GM18858 (cell line): ENCODE measurements around the gene CRISPLD2.
"Not testable (repeated sequence)": the region's sequence is repeated elsewhere in the genome, so short reads cannot be mapped to it uniquely, and the experiment has no call there.

ENCODE experiments used
- ATAC-seq: cut with Tn5 transposase; IDR thresholded peaks from one replicate; pipeline ENCODE4 v1.9.1; 2021; ENCODE audit not compliant: unreplicated experiment

Gene CRISPLD2

DNA sequence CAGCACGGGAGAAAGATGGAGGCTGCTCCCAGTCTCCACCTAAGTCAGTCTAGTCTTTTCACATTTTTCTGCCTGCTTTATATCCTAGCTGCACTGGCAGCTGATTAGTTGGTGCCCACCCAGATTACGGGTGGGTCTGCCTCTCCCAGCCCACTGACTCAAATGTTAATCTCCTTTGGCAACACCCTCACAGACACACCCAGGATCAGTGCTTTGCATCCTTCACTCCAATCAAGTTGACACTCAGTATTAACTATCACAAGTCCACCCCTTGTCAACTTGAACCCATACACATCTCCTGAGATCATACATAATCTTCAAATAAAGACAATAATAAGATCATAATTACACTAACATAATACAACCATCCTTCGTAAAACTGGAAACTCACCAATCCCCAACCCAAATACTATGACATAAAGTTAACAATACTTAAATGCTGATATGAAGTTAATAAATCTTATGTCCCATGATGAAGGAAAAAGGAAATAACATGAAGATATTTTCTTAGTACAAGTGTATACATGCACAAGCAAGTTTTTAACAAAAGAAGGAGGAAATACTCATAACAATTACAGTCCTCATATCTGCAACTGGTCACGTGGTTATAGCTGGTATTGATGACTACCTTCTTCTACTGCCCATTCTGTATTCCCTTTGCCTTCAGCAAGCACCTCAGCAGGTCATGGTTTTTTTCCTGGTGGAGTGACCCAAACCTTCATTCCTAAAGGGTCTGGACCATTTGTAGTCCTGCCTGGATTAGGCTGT lies 35.8 kb downstream of the CRISPLD2 start:
- ATAC-seq = not testable (repeated sequence)

DNA sequence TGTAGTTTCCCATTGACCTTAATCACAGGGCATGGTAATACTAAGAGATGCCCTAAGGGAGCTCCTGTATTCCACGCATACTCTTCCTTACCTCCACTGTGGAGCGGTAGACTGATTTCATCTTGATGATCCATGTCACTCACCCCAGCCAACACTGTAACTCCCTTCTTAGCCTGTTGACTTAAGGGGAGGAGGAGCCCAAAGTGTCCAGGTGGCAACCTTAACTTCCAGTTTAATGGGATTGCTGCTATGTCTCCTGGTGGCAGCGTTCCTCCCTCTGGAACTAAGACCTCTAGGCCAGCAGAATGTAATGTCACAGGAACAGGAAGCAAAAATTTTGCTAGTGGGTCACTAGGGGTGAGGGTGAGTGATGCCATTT lies 36.4 kb downstream of the CRISPLD2 start:
- not testable (repeated sequence) for ATAC-seq

DNA sequence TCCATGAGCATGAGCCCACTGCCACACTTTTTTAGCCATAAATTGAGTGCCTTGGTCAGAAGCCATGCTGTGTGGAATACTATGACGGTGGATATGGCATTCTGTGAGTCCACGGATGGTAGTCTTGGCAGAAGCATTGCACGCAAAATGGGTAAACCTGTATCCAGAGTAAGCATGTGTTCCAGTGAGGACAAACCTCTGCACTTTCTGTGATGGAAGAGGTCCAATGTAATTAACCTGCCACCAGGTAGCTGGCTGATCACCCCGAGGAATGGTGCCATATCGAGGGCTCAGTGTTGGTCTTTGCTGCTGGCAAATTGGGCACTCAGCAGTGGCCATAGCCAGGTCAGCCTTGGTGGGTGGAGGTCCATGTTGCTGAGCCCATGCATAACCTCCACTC lies 37.0 kb downstream of the CRISPLD2 start:
- not testable (repeated sequence) for ATAC-seq

DNA sequence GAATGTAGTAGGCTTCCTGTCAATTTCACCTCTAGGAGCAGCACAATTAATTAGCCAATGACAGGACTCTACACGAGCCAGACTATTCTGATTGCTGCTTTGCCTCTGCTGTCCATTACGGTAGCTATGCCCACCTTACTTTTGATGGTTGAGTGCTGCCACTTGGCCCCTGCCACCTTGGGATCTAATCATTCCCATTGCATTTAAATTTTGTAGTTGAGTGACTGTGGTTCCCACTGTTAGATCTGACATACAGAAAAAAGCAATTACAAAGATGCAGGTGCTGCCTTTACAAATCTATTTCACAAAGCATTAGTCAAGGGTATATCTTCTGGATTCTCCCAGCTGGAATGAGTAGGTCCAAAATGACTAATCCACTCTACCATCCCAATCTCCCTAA lies 39.9 kb downstream of the CRISPLD2 start:
- ATAC-seq = no peak

DNA sequence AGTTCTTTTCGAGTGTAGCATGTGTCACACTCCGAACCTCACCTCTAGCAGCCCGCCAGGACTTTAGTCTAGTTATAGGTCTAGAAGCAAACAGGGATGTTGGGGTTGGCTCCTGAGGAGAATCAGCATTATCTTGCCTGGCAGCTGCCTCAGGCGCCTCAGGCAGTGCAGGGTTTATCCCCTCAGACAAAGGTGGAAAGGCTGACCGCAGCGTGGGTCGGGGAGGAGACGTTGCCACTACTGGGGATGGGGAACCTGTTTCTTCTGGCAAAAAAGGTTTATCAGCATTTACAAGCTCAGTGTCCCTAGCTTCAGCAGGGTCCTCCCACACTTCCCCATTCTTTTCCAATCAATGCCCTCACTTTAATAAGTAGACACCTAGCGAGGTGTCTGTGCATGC lies 40.6 kb downstream of the CRISPLD2 start:
- no peak for ATAC-seq

DNA sequence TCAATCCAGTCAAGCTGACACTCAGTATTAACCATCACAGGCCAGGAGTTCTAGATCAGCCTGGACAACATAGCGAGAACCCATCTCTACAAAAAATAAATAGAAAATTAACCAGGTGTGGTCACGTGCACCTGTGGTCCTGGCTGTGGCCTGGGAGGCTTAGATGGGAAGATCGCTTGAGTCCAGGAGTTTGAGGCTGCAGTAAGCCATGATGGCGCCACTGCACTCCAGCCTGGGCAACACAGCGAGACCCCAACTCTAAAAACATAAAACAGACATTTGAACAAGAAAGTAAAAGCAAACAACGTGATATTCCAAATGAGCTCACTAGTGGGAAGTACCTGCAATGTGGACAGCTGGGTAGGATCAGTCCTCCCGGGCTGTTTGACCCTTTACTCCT lies 41.9 kb downstream of the CRISPLD2 start:
- no peak for ATAC-seq

- no peak for ATAC-seq
These were observed 43.2 kb downstream of the CRISPLD2 start for GRCh38 chr16:84862804-84863480.

- no peak for ATAC-seq
These were observed 43.7 kb downstream of the CRISPLD2 start for GRCh38 chr16:84863481-84863814.

DNA sequence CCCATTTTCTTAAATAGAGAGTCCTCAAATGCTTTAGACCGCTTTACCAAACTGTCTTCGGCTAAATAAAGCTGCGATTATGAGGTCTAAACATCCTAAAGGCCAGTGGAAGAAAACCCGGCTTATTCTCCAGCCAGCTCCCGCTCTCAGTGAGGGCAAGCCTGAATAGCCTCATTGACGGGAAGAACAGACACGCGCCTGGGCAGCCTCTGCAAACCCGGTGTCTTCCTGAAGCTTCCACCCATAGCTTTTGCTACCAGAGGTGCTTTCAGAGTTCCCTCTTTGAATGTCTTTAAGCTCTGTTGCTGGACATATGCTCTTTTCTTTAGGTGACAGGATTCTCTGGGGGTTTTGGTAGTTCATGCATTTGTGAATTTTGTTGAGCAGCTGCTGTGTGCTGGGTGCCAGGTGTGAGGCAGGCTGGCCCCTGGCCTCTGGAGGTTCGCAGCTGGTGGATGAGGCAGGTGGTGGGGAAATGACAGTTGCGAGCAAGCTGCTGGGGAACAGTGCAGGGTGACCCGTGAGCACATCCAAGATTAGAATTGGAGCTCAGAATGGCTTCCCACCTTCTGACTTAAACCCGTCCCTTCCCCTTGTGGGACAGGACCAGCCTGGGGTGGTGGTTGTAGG lies 44.7 kb downstream of the CRISPLD2 start:
- no peak for ATAC-seq

DNA sequence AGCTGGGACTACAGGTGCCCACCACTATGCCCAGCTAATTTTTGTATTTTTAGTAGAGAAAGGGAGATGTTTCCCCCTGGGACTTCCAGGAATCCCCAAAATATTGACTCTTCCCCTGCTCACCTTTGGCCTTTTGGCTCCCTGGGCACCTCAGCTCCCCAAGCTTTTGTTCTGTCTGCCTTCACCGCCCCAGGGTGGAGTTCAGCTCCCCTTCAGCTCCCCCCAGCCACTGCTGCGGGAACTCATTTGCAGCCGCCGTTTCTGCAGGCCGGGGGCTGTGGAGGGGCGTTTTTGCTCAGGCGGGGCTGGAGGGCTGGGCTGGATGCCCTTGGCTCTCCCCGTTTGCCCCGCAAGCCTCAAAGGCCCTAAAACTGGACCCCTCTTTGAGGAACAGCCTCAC lies 47.9 kb downstream of the CRISPLD2 start:
- ATAC-seq = no peak

GRCh38 chr16:84868328-84868727 lies 48.5 kb downstream of the CRISPLD2 start:
- ATAC-seq = no peak

DNA sequence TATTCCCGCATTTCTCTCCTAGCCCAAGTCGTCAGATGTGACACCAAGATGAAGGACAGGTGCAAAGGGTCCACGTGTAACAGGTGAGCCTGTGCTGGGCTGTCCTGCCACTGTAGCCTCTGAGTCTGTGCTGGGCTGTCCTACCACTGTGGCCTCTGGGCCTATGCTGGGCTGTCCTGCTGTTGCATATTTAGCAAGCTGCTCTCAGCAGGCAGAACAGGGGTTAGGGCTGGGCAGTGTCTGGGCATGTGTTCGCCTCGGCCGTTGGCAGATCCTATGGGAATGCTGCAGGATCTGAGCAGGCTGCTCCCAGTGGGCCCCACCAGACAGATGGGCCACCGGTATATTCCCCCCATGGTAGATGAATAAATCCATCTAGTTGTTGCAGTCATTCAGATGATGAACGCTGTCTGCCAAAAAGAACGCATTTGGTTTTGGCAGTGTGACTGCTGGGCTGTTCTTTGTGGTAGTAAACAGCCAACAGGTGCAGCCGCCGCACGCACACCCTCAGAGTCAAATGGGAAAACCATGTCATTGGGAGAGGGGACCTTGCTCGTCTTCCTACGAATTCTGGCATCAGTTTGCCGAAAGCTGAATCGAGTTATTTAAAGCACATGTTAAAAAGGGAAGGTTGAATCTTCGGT lies 49.2 kb downstream of the CRISPLD2 start:
- ATAC-seq = no peak

DNA sequence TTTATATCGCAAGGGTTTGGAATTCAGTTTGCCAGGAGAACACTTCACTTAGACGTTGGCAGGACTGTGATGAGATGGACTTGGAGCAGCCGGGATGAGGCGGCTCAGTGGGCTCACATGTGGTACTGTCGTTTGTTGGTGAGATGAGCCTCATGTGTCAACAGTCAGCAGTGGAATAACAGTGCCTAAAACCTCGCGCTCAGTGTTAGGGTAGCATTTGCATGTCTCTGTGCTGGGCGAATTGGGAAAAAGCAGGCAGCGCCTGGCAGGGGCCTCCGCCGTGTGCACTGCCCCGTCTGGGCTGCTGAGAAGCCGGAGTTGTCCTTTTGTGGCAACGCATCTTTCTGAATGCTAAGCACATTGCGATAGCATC lies 49.7 kb downstream of the CRISPLD2 start:
- ATAC-seq = no peak

GRCh38 chr16:84872971-84873370 lies 53.2 kb downstream of the CRISPLD2 start:
- not testable (repeated sequence) for ATAC-seq

DNA sequence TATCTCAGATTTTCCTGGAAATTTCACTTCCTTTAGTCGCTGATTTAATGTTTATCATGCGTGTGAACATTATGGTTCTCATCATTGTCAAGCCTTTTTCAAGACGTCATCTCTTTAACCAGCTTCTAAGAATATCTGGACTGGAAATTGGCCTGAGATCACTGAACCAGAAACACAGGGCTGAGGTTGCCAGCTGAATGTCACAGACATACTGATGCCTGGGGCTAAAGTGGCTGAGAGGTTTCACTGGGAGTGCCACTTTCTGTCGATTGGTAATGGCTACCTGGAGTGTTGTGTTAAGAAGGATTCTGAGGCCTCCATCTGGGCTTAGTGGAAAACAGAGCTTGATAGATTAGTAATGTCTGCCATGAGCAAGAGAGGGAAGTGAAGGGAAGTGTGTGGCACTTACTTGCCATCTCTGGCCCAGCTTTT lies 54.2 kb downstream of the CRISPLD2 start:
- no peak for ATAC-seq

GRCh38 chr16:84874553-84874952 lies 54.8 kb downstream of the CRISPLD2 start:
- ATAC-seq = no peak

DNA sequence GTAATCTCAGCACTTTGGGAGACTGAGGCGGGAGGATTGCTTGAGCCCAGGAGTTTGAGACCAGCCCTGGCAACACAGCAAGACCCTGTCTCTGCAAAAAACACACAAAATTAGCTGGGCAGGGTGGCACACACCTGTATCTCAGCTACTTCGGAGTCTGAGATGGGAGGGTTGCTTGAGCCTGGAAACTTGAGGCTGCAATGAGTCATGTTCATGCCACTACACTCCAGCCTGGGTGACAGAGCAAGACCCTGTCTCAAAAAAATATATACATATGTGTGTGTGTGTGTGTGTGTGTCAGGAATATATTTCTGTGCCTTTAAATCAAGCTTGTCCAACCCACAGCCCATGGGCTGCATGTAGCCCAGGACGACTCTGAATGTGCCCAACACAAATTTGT lies 55.2 kb downstream of the CRISPLD2 start:
- ATAC-seq = no peak

DNA sequence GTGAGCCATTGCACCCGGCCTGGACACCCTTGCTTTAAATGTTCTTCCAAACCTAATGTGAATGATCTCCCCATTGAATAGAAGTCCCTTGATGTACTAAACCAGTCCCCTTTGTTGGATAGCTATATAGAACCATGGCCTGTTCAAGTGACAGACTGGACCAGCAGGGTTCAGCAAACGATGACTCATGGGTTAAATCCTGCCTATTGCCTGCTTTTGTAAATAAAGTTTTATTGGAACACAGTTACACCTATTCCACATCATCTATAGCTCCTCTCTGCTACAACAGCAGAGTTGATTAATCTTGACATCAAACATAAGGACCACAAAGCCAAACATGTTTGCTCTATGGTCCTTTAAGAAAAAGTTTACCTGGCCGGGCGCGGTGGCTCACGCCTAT lies 56.1 kb downstream of the CRISPLD2 start:
- ATAC-seq = no peak

GRCh38 chr16:84876873-84877606 lies 57.3 kb downstream of the CRISPLD2 start:
- ATAC-seq = no peak

DNA sequence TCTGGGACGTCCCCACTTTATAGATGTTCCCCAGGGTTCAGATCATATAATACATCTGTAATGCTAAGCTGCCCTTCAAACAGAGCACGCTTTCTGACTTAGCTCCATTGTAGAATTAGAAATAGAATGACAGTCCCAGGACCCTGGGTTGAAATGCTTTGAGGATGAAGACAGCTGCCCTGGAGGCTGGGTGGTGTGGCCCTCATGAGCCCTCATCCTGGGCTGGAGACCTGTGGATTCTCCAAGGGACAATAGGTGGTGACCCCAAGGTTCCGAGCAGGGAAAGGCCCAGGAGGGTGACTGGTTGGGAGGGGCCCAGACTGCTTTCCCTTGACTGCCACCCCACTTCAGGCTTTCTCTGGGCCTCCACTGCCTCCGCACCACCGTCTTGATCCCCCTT lies 59.0 kb downstream of the CRISPLD2 start:
- ATAC-seq = no peak
